HL-60 (cell line): ENCODE data around the gene CXCR5.

Experiments used
- DNase-seq, 2 experiments: peaks; one replicate each; pipeline ENCODE4 v3.0.0-alpha.2; 2010 to 2020; ENCODE audit warnings: low read depth in 1 of 2, low spot score in 1 of 2
- H3K27ac ChIP-seq: fragments of 250-450 bp; sonication (Bioruptor Pico); replicated peaks from 2 replicates; pipeline ENCODE4 v1.5.1; 2020; ENCODE audit warnings: mild to moderate bottlenecking, moderate library complexity
- H3K27me3 ChIP-seq: fragments of 250-450 bp; sonication (Bioruptor Pico); 2 replicates; pipeline ENCODE4 v1.5.1; 2021; ENCODE audit warnings: mild to moderate bottlenecking, moderate library complexity; ENCODE audit not compliant: insufficient read depth, poor library complexity, severe bottlenecking
- H3K4me3 ChIP-seq: replicated peaks from 2 replicates; pipeline ENCODE4 v1.5.1; 2011; ENCODE audit warnings: mild to moderate bottlenecking, control low read depth, low read length; ENCODE audit not compliant: insufficient read depth
- GABPA ChIP-seq: IDR thresholded peaks from 2 replicates; pipeline ENCODE4 v1.6.1; 2012; ENCODE audit warnings: low read depth
- POLR2AphosphoS5 ChIP-seq: IDR thresholded peaks from 2 replicates; pipeline ENCODE4 v1.6.1; 2012; ENCODE audit warnings: low read depth
- SPI1 ChIP-seq: IDR thresholded peaks from 2 replicates; pipeline ENCODE4 v1.6.1; 2012; ENCODE audit warnings: low read depth, mild to moderate bottlenecking, borderline replicate concordance
- TF ChIP-seq, protein P1 (sequence below): IDR thresholded peaks from one replicate; pipeline ENCODE4 v1.5.1; 2011; ENCODE audit warnings: low read length, control low read depth, inconsistent platforms; ENCODE audit not compliant: insufficient read depth
- TF ChIP-seq, protein P2 (sequence below): IDR thresholded peaks from 2 replicates; pipeline ENCODE4 v1.6.1; 2012; ENCODE audit warnings: low read depth; ENCODE audit not compliant: insufficient replicate concordance

Gene CXCR5

DNA sequence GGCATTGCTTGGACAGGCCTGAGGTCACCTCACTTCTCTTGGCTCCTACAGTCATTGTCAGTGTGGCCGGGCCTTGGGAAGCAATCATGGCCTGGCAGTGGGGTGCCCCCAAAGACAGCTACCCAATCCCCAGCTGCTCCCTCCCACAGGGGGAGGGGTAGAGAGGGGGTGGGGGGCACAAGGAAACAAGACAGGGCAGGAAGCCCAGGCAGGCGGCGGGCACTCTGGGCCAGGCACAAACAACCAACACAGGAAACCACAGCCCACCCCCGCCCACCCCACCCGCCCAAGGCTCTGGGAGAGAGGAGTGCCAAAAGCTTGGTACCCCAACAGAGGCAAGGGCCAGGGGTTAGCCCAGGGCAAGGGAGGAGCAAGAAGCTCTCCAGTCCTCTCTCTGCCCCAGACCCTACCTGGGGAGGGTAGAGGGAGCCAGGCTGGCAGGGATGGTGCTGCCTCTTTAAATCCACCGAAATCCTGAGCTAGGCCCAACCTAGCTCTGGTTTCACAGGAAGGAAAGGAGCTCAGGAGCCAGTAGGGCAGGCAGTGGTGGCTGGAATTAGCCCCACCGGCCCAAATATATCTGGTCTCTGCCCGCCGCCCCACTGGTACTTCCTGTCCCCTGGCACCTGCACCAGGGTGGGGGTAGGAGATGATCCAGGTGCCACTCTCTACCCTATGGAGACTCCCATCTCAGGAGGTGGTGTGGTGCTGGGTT is 29.9 kb downstream of the CXCR5 start:
- DNase-seq: no peak
- Histone ChIP-seq H3K27me3 (no peaks in the 10 kb centered on the region), H3K27ac (no peak overlapping the region), H3K4me3 (no peak overlapping the region)
- TF ChIP-seq SPI1 (no peak), POLR2AphosphoS5 (no peak)
- TF ChIP-seq, protein P1, sequence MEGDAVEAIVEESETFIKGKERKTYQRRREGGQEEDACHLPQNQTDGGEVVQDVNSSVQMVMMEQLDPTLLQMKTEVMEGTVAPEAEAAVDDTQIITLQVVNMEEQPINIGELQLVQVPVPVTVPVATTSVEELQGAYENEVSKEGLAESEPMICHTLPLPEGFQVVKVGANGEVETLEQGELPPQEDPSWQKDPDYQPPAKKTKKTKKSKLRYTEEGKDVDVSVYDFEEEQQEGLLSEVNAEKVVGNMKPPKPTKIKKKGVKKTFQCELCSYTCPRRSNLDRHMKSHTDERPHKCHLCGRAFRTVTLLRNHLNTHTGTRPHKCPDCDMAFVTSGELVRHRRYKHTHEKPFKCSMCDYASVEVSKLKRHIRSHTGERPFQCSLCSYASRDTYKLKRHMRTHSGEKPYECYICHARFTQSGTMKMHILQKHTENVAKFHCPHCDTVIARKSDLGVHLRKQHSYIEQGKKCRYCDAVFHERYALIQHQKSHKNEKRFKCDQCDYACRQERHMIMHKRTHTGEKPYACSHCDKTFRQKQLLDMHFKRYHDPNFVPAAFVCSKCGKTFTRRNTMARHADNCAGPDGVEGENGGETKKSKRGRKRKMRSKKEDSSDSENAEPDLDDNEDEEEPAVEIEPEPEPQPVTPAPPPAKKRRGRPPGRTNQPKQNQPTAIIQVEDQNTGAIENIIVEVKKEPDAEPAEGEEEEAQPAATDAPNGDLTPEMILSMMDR: no peak
- TF ChIP-seq, protein P2, sequence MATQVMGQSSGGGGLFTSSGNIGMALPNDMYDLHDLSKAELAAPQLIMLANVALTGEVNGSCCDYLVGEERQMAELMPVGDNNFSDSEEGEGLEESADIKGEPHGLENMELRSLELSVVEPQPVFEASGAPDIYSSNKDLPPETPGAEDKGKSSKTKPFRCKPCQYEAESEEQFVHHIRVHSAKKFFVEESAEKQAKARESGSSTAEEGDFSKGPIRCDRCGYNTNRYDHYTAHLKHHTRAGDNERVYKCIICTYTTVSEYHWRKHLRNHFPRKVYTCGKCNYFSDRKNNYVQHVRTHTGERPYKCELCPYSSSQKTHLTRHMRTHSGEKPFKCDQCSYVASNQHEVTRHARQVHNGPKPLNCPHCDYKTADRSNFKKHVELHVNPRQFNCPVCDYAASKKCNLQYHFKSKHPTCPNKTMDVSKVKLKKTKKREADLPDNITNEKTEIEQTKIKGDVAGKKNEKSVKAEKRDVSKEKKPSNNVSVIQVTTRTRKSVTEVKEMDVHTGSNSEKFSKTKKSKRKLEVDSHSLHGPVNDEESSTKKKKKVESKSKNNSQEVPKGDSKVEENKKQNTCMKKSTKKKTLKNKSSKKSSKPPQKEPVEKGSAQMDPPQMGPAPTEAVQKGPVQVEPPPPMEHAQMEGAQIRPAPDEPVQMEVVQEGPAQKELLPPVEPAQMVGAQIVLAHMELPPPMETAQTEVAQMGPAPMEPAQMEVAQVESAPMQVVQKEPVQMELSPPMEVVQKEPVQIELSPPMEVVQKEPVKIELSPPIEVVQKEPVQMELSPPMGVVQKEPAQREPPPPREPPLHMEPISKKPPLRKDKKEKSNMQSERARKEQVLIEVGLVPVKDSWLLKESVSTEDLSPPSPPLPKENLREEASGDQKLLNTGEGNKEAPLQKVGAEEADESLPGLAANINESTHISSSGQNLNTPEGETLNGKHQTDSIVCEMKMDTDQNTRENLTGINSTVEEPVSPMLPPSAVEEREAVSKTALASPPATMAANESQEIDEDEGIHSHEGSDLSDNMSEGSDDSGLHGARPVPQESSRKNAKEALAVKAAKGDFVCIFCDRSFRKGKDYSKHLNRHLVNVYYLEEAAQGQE: no peak

DNA sequence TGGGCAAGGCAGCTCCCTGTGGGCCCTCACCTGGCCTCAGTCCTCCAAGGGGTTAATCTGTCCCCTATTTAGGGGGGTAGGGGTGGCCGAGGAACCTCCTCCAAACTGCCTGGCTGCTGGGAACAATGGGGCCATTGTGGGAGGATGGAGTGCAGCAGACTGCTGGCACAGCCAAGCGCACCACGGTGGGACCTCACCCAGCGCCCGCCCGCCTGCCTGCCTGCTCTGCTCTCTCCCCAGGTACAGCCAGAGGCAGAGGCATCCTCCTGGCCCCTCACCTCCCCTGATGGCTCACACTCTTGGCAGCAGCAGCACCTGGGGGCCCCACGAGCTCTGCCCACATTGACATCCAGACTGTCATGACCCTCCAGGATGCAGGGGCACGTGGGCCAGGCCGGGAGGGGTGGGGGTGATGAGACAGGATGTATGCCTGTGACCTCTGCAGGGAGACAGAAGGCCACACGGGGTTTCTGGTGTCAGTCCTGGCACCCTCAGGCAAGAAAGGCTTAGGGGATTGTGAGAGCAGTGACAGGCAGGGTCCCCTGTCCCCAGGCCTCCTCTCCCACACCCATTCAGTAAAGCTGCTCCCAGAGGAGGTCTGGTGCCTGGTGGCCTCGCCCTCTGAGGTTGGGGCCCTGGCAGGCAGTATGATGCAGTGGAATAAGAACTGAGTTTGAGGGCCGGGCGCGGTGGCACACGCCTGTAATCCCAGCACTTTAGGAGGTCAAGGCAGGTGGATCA is 30.7 kb downstream of the CXCR5 start:
- DNase-seq: no peak
- no peak overlapping the region for H3K27ac ChIP-seq
- no peaks in the 10 kb centered on the region for H3K27me3 ChIP-seq
- TF ChIP-seq GABPA: no peak
- no peak for TF ChIP-seq SPI1
- TF ChIP-seq, protein P1: no peak
- TF ChIP-seq, protein P2: no peak
- no peak for TF ChIP-seq POLR2AphosphoS5
- H3K4me3 ChIP-seq: no peak overlapping the region

DNA sequence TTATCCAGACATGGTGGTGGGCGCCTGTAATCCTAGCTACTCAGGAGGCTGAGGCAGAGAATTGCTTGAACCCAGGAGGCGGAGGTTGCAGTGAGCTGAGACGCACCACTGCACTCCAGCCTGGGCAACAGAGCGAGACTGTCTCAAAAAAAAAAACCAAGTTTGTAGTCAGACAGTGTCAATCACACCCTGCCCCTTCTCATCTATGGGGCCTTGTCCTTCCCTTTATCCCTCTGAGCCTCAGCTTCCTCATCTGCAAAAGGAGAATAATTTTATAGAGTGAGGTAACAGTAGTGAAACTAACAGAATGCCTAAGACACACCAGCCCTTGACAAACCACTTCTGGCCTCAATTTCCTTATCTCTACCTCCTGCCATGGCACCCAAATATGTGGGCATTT is 31.3 kb downstream of the CXCR5 start:
- H3K27me3 ChIP-seq: no peaks in the 10 kb centered on the region
- H3K27ac ChIP-seq: no peak overlapping the region
- no peak for TF ChIP-seq SPI1
- TF ChIP-seq, protein P1: no peak
- TF ChIP-seq POLR2AphosphoS5: no peak
- TF ChIP-seq, protein P2: no peak
- no peak for TF ChIP-seq GABPA
- DNase-seq: no peak
- no peak overlapping the region for H3K4me3 ChIP-seq
